ENCODE data around the gene DGKQ. TPM values are rescaled to one million over a fixed set of nuclear protein-coding genes. Genes with fewer than 3 reads are reported as not detected.

The DGKQ gene
- total RNA-seq, 6 experiments from 2014 or later, result 4.6 to 10.5 (median 5.7) TPM

GRCh38 chr4:948101-948935, 25.1 kb downstream of the DGKQ start:
- no peak for ATAC-seq
- no CpG with 5 or more reads among the region's 33 CpGs for WGBS (ENCODE audit: insufficient coverage, low coverage, low lambda C conversion rate, missing lambda C conversion rate)
- TF ChIP-seq CTCF (IDR thresholded peaks at IDR 0.05), result no peak
- TF ChIP-seq POLR2A (IDR thresholded peaks at IDR 0.05), result no peak

GRCh38 chr4:947491-947971, 25.8 kb downstream of the DGKQ start:
- TF ChIP-seq POLR2A (IDR thresholded peaks at IDR 0.05) (no peak), CTCF (IDR thresholded peaks at IDR 0.05) (no peak)
- intact Hi-C loops (cut with DNase I), result no loop called here
- Histone ChIP-seq H3K27ac (no peak overlapping the region), H3K4me3 (no peak overlapping the region), H3K36me3 (no peaks in the 10 kb centered on the region), H3K9me3 (no peaks in the 10 kb centered on the region), H3K4me1 (no peaks in the 10 kb centered on the region), H3K27me3 (no peaks in the 10 kb centered on the region)
- DNase-seq (no peak), ATAC-seq (no peak)
- 96% methylated on average over 5 of the region's 19 CpGs for WGBS (ENCODE audit: insufficient coverage, low coverage, low lambda C conversion rate, missing lambda C conversion rate)

More at GRCh38 chr4:948101-948935, 25.1 kb downstream of the DGKQ start:
- Histone ChIP-seq H3K27ac (no peak overlapping the region), H3K9me3 (no peaks in the 10 kb centered on the region), H3K36me3 (peaks cover 0 to under 1% (median 0%) of the 10 kb centered on the region in 4 donors), H3K4me1 (no peaks in the 10 kb centered on the region), H3K4me3 (no peak overlapping the region), H3K27me3 (no peaks in the 10 kb centered on the region)
- intact Hi-C loops (cut with DNase I), result no loop called here
- DNase-seq, result no peak

- no peak for TF ChIP-seq POLR2A (IDR thresholded peaks at IDR 0.05)
- TF ChIP-seq CTCF (IDR thresholded peaks at IDR 0.05), result no peak
- DNase-seq (no peak), ATAC-seq (no peak)
- no peaks in the 10 kb centered on the region for H3K27me3 ChIP-seq
- 100% methylated on average over 2 of the region's 62 CpGs for WGBS (ENCODE audit: insufficient coverage, low coverage, low lambda C conversion rate, missing lambda C conversion rate)
- intact Hi-C loops (cut with DNase I), result no loop called here
- H3K27ac ChIP-seq, result no peak overlapping the region
- H3K4me1 ChIP-seq, result no peaks in the 10 kb centered on the region
- H3K36me3 ChIP-seq, result no peaks in the 10 kb centered on the region
- H3K4me3 ChIP-seq, result no peak overlapping the region
- no peaks in the 10 kb centered on the region for H3K9me3 ChIP-seq
Measured at GRCh38 chr4:946517-947471, 26.6 kb downstream of the DGKQ start.

GRCh38 chr4:946103-946450, 27.3 kb downstream of the DGKQ start:
- Histone ChIP-seq H3K36me3 (no peaks in the 10 kb centered on the region), H3K9me3 (no peaks in the 10 kb centered on the region), H3K27me3 (no peaks in the 10 kb centered on the region), H3K4me1 (no peaks in the 10 kb centered on the region), H3K27ac (no peak overlapping the region), H3K4me3 (no peak overlapping the region)
- DNase-seq, result no peak
- WGBS (ENCODE audit: insufficient coverage, low coverage, low lambda C conversion rate, missing lambda C conversion rate), result 75% methylated on average over 5 of the region's 9 CpGs
- no peak for ATAC-seq
- no peak for TF ChIP-seq CTCF (IDR thresholded peaks at IDR 0.05)
- TF ChIP-seq POLR2A (IDR thresholded peaks at IDR 0.05), result no peak
- intact Hi-C loops (cut with DNase I), result no loop called here
